AG04450 (cell line): Measurements from ENCODE around the gene TMEM81. TPM values are rescaled to one million over a fixed set of nuclear protein-coding genes. Genes with fewer than 3 reads are reported as not detected.
A peak's percentile ranks its signal among the peaks of the same experiment; 100 is the strongest.

Experiments
- CTCF ChIA-PET: fragments of 300-600, 350-600 bp; formaldehyde crosslinking; extraction: SDS; loops from one replicate; lab custom pipeline; 2022; ENCODE audit warnings: antibody characterized with exemption, inconsistent platforms; lab: Charles Lee
- POLR2A ChIA-PET: fragments of 350-600 bp; formaldehyde crosslinking; extraction: SDS; loops from one replicate; lab custom pipeline; 2021; ENCODE audit warnings: antibody characterized with exemption, inconsistent platforms; lab: Yijun Ruan, JAX
- DNase-seq: peaks from one replicate; pipeline ENCODE4 v3.0.0-alpha.2; 2011; ENCODE audit warnings: low read depth, low spot score
- H3K27ac ChIP-seq: one replicate; pipeline ENCODE4 v1.5.1; 2012; ENCODE audit warnings: low read depth, low read length, control low read depth
- H3K27me3 ChIP-seq: one replicate; pipeline ENCODE4 v1.6.0; 2012; ENCODE audit warnings: low read length; ENCODE audit not compliant: control insufficient read depth, insufficient read depth
- H3K4me3 ChIP-seq: 2 replicates; pipeline ENCODE4 v1.5.1; 2011; ENCODE audit warnings: mild to moderate bottlenecking, low read depth, low read length, control low read depth
- H3K9me3 ChIP-seq: 2 replicates; pipeline ENCODE4 v1.5.1; 2012; ENCODE audit warnings: low read length; ENCODE audit not compliant: control insufficient read depth, insufficient read depth
- polyA plus RNA-seq: library from polyadenylated mRNA; depleted of rRNA; stranded (reverse); fragments of >200 nt; gene quantifications from 2 replicates; pipeline ENCODE4 v1.2.3, GENCODE V29; 2011
- TF ChIP-seq, protein P1 (sequence below): IDR thresholded peaks from 2 replicates; pipeline ENCODE4 v1.5.1; 2011; ENCODE audit warnings: low read depth, low read length, control low read depth, inconsistent platforms

The TMEM81 gene
- polyA plus RNA-seq, 1 experiment = 2.7 TPM

DNA sequence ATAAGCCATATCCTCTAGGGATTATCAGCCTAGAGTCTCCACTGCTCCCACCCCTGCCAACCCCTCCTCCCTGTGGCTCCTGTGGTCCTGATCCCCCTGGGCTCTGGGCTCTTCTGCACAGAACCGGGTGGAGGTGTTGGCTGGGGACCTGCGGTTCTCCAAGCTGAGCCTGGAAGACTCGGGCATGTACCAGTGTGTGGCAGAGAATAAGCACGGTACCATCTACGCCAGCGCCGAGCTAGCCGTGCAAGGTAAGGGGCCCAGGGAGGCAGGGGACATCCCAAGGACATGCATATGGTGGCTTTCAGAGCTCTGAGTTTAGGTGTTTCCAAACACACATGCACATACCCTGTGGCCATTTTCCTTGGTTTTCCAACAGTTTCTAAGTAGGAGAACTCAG, 21.9 kb downstream of the TMEM81 start:
- Histone ChIP-seq H3K27me3 (peaks cover 21% of the 10 kb centered on the region), H3K4me3 (no peak overlapping the region), H3K9me3 (no peaks in the 10 kb centered on the region; the same call in 1 of the 2 replicates), H3K27ac (no peak overlapping the region)
- TF ChIP-seq, protein P1, sequence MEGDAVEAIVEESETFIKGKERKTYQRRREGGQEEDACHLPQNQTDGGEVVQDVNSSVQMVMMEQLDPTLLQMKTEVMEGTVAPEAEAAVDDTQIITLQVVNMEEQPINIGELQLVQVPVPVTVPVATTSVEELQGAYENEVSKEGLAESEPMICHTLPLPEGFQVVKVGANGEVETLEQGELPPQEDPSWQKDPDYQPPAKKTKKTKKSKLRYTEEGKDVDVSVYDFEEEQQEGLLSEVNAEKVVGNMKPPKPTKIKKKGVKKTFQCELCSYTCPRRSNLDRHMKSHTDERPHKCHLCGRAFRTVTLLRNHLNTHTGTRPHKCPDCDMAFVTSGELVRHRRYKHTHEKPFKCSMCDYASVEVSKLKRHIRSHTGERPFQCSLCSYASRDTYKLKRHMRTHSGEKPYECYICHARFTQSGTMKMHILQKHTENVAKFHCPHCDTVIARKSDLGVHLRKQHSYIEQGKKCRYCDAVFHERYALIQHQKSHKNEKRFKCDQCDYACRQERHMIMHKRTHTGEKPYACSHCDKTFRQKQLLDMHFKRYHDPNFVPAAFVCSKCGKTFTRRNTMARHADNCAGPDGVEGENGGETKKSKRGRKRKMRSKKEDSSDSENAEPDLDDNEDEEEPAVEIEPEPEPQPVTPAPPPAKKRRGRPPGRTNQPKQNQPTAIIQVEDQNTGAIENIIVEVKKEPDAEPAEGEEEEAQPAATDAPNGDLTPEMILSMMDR = no peak
- CTCF ChIA-PET = interaction anchor here (0.6 to 4.2 kb wide), 35 partner anchors 10 to 497 kb away, joined by 3 to 129 read pairs (median 6); partner anchors contain the start of gene TMEM81
- no peak for DNase-seq
- POLR2A ChIA-PET = no interaction called here

DNA sequence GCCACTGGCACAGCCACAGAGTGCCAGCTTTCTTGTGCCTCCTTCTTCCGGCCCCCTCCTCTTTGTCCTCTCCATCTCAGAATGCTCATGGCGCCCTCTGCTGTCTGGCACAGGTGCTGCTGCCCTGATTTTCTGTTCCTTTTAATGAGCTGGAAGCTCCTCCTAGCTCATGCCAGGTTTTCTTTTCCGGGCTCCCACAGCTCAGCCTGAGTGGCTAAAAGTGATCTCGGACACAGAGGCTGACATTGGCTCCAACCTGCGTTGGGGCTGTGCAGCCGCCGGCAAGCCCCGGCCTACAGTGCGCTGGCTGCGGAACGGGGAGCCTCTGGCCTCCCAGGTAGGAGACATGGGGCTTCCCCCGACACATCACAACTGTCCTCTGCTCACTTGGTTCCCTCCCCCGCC, 22.6 kb downstream of the TMEM81 start:
- peak; percentile 3 for DNase-seq
- ChIA-PET POLR2A (interaction anchor here (1.3 kb wide), 1 partner anchor 73 kb away, joined by 3 read pairs; no protein-coding TSS in a partner anchor), CTCF (interaction anchor here (0.5 to 4.2 kb wide), 68 partner anchors 8 to 592 kb away, joined by 3 to 129 read pairs (median 5); partner anchors contain the start of genes RBBP5 and TMEM81)
- no peak overlapping the region for H3K27ac ChIP-seq
- H3K4me3 ChIP-seq = no peak overlapping the region
- TF ChIP-seq, protein P1 = peak; percentile 90
- no peaks in the 10 kb centered on the region; the same call in 1 of the 2 replicates for H3K9me3 ChIP-seq
- H3K27me3 ChIP-seq = peaks cover 26% of the 10 kb centered on the region

DNA sequence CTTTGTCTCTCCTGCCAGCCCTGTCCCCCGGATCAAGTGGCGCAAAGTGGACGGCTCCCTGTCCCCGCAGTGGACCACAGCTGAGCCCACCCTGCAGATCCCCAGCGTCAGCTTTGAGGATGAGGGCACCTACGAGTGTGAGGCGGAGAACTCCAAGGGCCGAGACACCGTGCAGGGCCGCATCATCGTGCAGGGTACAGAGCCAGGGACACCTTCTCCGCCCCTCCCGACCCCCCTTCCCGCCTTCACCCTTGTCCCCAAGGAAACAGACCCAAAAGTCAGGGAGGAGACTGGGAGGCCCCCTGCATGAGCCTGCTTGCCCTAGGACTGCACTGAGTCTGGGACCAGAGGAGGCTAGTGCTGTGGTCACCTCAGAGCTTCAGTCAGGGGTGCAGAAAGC, 23.0 kb downstream of the TMEM81 start:
- Histone ChIP-seq H3K27me3 (peaks cover 27% of the 10 kb centered on the region), H3K4me3 (no peak overlapping the region), H3K27ac (no peak overlapping the region), H3K9me3 (no peaks in the 10 kb centered on the region; the same call in 1 of the 2 replicates)
- no peak for DNase-seq
- POLR2A ChIA-PET = interaction anchor here (1.3 kb wide), 1 partner anchor 72 kb away, joined by 3 read pairs; no protein-coding TSS in a partner anchor
- TF ChIP-seq, protein P1 = no peak
- CTCF ChIA-PET = interaction anchor here (0.7 to 4.2 kb wide), 56 partner anchors 9 to 496 kb away, joined by 3 to 129 read pairs (median 5); partner anchors contain the start of genes RBBP5 and TMEM81

DNA sequence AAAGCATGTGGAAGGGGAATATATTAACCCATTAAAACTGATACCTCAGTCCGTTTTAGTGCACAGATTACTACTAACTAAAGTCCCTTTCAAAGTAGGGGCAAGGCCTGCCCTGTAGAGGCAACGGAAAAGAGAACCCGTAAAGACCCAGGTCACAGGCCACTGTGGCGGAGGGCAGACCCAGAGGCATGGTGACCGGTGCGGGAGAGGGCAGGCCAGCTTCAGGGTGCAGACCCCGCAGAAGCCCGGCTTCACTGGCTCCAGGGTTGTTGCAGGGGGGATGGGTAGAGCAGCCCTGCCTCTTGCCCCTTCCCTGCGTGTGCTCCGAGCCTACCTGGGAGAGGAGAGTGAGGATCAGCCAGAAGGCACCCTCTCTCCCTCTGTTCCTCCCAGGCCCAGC, 23.5 kb downstream of the TMEM81 start:
- H3K27me3 ChIP-seq = peaks cover 29% of the 10 kb centered on the region
- H3K4me3 ChIP-seq = no peak overlapping the region
- TF ChIP-seq, protein P1 = no peak
- no peak overlapping the region for H3K27ac ChIP-seq
- ChIA-PET POLR2A (interaction anchor here (1.3 kb wide), 1 partner anchor 72 kb away, joined by 3 read pairs; no protein-coding TSS in a partner anchor), CTCF (interaction anchor here (0.7 to 4.2 kb wide), 29 partner anchors 8 to 464 kb away, joined by 3 to 129 read pairs (median 10); partner anchors contain the start of gene TMEM81)
- H3K9me3 ChIP-seq = no peaks in the 10 kb centered on the region; the same call in 1 of the 2 replicates
- no peak for DNase-seq

DNA sequence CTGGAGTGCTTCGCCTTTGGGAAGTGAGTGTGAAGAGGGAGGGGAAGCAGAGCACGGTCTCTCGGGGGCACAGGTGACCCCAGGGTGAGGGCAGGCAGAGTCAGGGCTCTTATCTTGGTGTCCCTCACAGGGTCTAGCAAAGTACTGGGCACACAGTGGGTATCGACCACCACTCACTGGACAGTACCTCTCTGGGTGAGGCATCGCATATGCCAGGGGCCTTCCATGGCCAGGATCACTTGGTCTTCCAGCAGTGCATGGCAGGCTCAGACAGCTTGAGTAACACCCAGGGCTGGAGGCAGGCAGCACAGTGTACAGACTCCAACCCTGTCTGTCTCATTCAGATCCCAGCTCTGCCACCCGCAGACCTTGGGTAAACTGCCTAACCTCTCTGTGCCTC, 24.6 kb downstream of the TMEM81 start:
- TF ChIP-seq, protein P1 = no peak
- H3K9me3 ChIP-seq = no peaks in the 10 kb centered on the region; the same call in 1 of the 2 replicates
- H3K27ac ChIP-seq = no peak overlapping the region
- CTCF ChIA-PET = interaction anchor here (0.6 kb wide), 1 partner anchor 338 kb away, joined by 3 read pairs; no protein-coding TSS in a partner anchor
- no peak overlapping the region for H3K4me3 ChIP-seq
- POLR2A ChIA-PET = no interaction called here
- DNase-seq = no peak
- H3K27me3 ChIP-seq = peaks cover 20% of the 10 kb centered on the region
